IMR-90 (cell line): ENCODE data around the gene PEX14. TPM values are rescaled to one million over a fixed set of nuclear protein-coding genes. Genes with fewer than 3 reads are reported as not detected.
A peak's percentile ranks its signal among the peaks of the same experiment; 100 is the strongest.

Experiments
- ATAC-seq: fragments of 200-7000 bp; cut with Tn5 transposase; 2 replicates; pipeline ENCODE4 v1.9.1; 2020; ENCODE audit warnings: low read depth, mild to moderate bottlenecking, moderate library complexity
- BruUV-seq: library from RNA; stranded (reverse); fragments of 400-500 nt; replicated peaks from 2 replicates; lab custom pipeline; 2021; lab: Mats Ljungman, UMichigan
- CTCF ChIA-PET: fragments of 300-600 bp; formaldehyde crosslinking; extraction: SDS; loops from one replicate; lab custom pipeline; 2021; ENCODE audit warnings: antibody characterized with exemption; lab: Yijun Ruan, JAX
- POLR2A ChIA-PET: fragments of 300-600 bp; sonication (Branson Sonifier 250); formaldehyde crosslinking; loops from one replicate; lab custom pipeline; 2022; ENCODE audit warnings: antibody characterized with exemption; ENCODE audit not compliant: unreplicated experiment; lab: Charles Lee
- DNase-seq: peaks from one replicate; pipeline ENCODE4 v3.0.0; 2013
- H2AFZ ChIP-seq: replicated peaks from 2 replicates; pipeline ENCODE3; 2013; ENCODE audit warnings: low read length, mild to moderate bottlenecking; ENCODE audit not compliant: poor library complexity
- H2AK5ac ChIP-seq: 2 replicates; pipeline ENCODE4 v1.6.1; 2013; ENCODE audit warnings: low read depth, low read length, inconsistent platforms
- H2AK9ac ChIP-seq: replicated peaks from 2 replicates; pipeline ENCODE3; 2013; ENCODE audit warnings: mild to moderate bottlenecking, low read depth, low read length, moderate library complexity; ENCODE audit not compliant: poor library complexity
- H2BK120ac ChIP-seq: 2 replicates; pipeline ENCODE4 v1.6.1; 2013; ENCODE audit warnings: low read depth, low read length, inconsistent platforms
- H2BK15ac ChIP-seq: 3 replicates; pipeline ENCODE4 v1.6.1; 2013; ENCODE audit warnings: low read depth, low read length, inconsistent platforms
- H2BK20ac ChIP-seq: 2 replicates; pipeline ENCODE4 v1.6.1; 2013; ENCODE audit warnings: low read depth, mild to moderate bottlenecking, inconsistent platforms, low read length, moderate library complexity
- H2BK5ac ChIP-seq: 2 replicates; pipeline ENCODE4 v1.6.1; 2013; ENCODE audit warnings: mild to moderate bottlenecking, low read depth, low read length, inconsistent platforms; ENCODE audit not compliant: poor library complexity, severe bottlenecking
- H3K14ac ChIP-seq: replicated peaks from 2 replicates; pipeline ENCODE4 v1.6.1; 2013; ENCODE audit warnings: low read depth, low read length, inconsistent platforms
- H3K18ac ChIP-seq: 2 replicates; pipeline ENCODE4 v1.6.1; 2013; ENCODE audit warnings: low read depth, low read length, control low read depth
- H3K23ac ChIP-seq: 2 replicates; pipeline ENCODE4 v1.6.1; 2013; ENCODE audit warnings: low read depth, low read length, inconsistent platforms
- H3K27ac ChIP-seq: 2 replicates; pipeline ENCODE4 v1.5.1; 2013; ENCODE audit warnings: mild to moderate bottlenecking, control low read depth, low read length; ENCODE audit not compliant: insufficient read depth
- H3K27me3 ChIP-seq: 2 replicates; pipeline ENCODE4 v1.6.1; 2013; ENCODE audit warnings: low read length; ENCODE audit not compliant: control insufficient read depth, insufficient read depth
- H3K36me3 ChIP-seq: 2 replicates; pipeline ENCODE4 v1.6.1; 2013; ENCODE audit warnings: low read length, mixed read lengths; ENCODE audit not compliant: control insufficient read depth, insufficient read depth
- H3K4ac ChIP-seq: 2 replicates; pipeline ENCODE4 v1.6.1; 2013; ENCODE audit warnings: low read depth, low read length, inconsistent platforms
- H3K4me1 ChIP-seq: 2 replicates; pipeline ENCODE4 v1.6.1; 2013; ENCODE audit warnings: low read length, mixed read lengths; ENCODE audit not compliant: control insufficient read depth, insufficient read depth
- H3K4me2 ChIP-seq: 2 replicates; pipeline ENCODE4 v1.6.1; 2013; ENCODE audit warnings: low read depth, mild to moderate bottlenecking, control low read depth, low read length, moderate library complexity
- H3K4me3 ChIP-seq: 2 replicates; pipeline ENCODE4 v1.5.1; 2013; ENCODE audit warnings: low read depth, mild to moderate bottlenecking, control low read depth, low read length, moderate library complexity; ENCODE audit not compliant: insufficient read depth
- H3K56ac ChIP-seq: 2 replicates; pipeline ENCODE4 v1.6.1; 2013; ENCODE audit warnings: low read length, inconsistent platforms; ENCODE audit not compliant: insufficient read depth; ENCODE audit errors: extremely low read depth
- H3K79me1 ChIP-seq, 2 experiments: 2 replicates each; pipeline ENCODE4 v1.6.1; 2013; ENCODE audit warnings: low read length in 2 of 2, inconsistent platforms in 1 of 2, low read depth in 1 of 2
- H3K9ac ChIP-seq: 2 replicates; pipeline ENCODE4 v1.6.1; 2013; ENCODE audit warnings: low read depth, low read length, control low read depth
- H3K9me1 ChIP-seq: 2 replicates; pipeline ENCODE4 v1.6.1; 2013; ENCODE audit warnings: low read length, inconsistent platforms; ENCODE audit not compliant: insufficient read depth
- H3K9me3 ChIP-seq: 2 replicates; pipeline ENCODE4 v1.6.1; 2013; ENCODE audit warnings: low read length; ENCODE audit not compliant: control insufficient read depth, insufficient read depth
- H4K20me1 ChIP-seq: 2 replicates; pipeline ENCODE4 v1.6.1; 2013; ENCODE audit warnings: low read length, inconsistent platforms; ENCODE audit not compliant: insufficient read depth
- H4K5ac ChIP-seq: 2 replicates; pipeline ENCODE4 v1.6.1; 2013; ENCODE audit warnings: mild to moderate bottlenecking, low read depth, low read length, control low read depth
- H4K8ac ChIP-seq, 2 experiments: 2 replicates each; pipeline ENCODE4 v1.6.1; 2013; ENCODE audit warnings: low read depth in 2 of 2, low read length in 2 of 2, control low read depth in 1 of 2, inconsistent platforms in 1 of 2
- H4K91ac ChIP-seq: 2 replicates; pipeline ENCODE4 v1.6.1; 2013; ENCODE audit warnings: low read depth, low read length, inconsistent platforms; ENCODE audit not compliant: insufficient read depth
- BHLHE40 ChIP-seq: fragments of 150-350 bp; IDR thresholded peaks from 2 replicates; pipeline ENCODE4 v1.6.1; 2016; ENCODE audit warnings: mild to moderate bottlenecking, low read depth, low read length
- CEBPB ChIP-seq: IDR thresholded peaks from 2 replicates; pipeline ENCODE4 v1.6.1; 2012; ENCODE audit warnings: low read depth, low read length, improper control_type of control experiment
- CHD1 ChIP-seq: IDR thresholded peaks from 2 replicates; pipeline ENCODE4 v1.6.1; 2012; ENCODE audit warnings: low read depth, low read length, improper control_type of control experiment
- FOS ChIP-seq: fragments of 150-350 bp; IDR thresholded peaks from 2 replicates; pipeline ENCODE4 v1.6.1; 2016; ENCODE audit warnings: low read depth, low read length
- MAFK ChIP-seq: IDR thresholded peaks from 2 replicates; pipeline ENCODE4 v1.6.1; 2012; ENCODE audit warnings: low read depth, low read length, improper control_type of control experiment
- MAZ ChIP-seq: IDR thresholded peaks from 2 replicates; pipeline ENCODE4 v1.6.1; 2012; ENCODE audit warnings: low read depth, mild to moderate bottlenecking, low read length, improper control_type of control experiment, moderate library complexity, borderline replicate concordance
- MXI1 ChIP-seq: IDR thresholded peaks from 2 replicates; pipeline ENCODE4 v1.6.1; 2012; ENCODE audit warnings: low read depth, mild to moderate bottlenecking, low read length, moderate library complexity, borderline replicate concordance
- NFE2L2 ChIP-seq: fragments of 150-350 bp; IDR thresholded peaks from 2 replicates; pipeline ENCODE4 v1.6.1; 2016; ENCODE audit warnings: low read depth, mild to moderate bottlenecking, low read length
- POLR2A ChIP-seq: IDR thresholded peaks from 2 replicates; pipeline ENCODE4 v1.6.1; 2012; ENCODE audit warnings: mild to moderate bottlenecking, low read depth, low read length
- RAD21 ChIP-seq: IDR thresholded peaks from 2 replicates; pipeline ENCODE4 v1.6.1; 2012; ENCODE audit warnings: low read length, improper control_type of control experiment
- RCOR1 ChIP-seq: IDR thresholded peaks from 2 replicates; pipeline ENCODE4 v1.6.1; 2012; ENCODE audit warnings: mild to moderate bottlenecking, low read length, improper control_type of control experiment; ENCODE audit not compliant: insufficient replicate concordance
- RFX5 ChIP-seq: IDR thresholded peaks from 2 replicates; pipeline ENCODE4 v1.8.0; 2012; ENCODE audit warnings: low read depth, mild to moderate bottlenecking, low read length, moderate library complexity
- SMC3 ChIP-seq: fragments of 150-350 bp; IDR thresholded peaks from 2 replicates; pipeline ENCODE4 v1.6.1; 2016; ENCODE audit warnings: low read depth, mild to moderate bottlenecking, antibody characterized with exemption, low read length, moderate library complexity
- WGBS, 2 experiments: methylation state at CpG; one replicate each; pipeline versions ENCODE4 v1.1.5 to v1.1.7; 2013; ENCODE audit warnings: missing lambda C conversion rate in 2 of 2; ENCODE audit not compliant: insufficient read length in 1 of 2; ENCODE audit errors: extremely low coverage in 2 of 2; 5-methylcytosine and 5-hydroxymethylcytosine counted together
- dilution Hi-C: fragments of 300-500 bp; cut with HindIII; formaldehyde crosslinking; loops from one replicate; pipeline ENCODE4 v1.14.3; 2018; ENCODE audit warnings: low sequenced_read_pairs; ENCODE audit not compliant: unreplicated experiment
- in situ Hi-C: fragments of 300-500 bp; cut with MboI; formaldehyde crosslinking; loops from 3 replicates; pipeline ENCODE4 v1.14.3; 2019; ENCODE audit warnings: low sequenced_read_pairs, inconsistent platforms, mixed read lengths
- intact Hi-C: fragments of 100-400 bp; cut with micrococcal nuclease; formaldehyde crosslinking; loops from 2 replicates; pipeline ENCODE4 v1.10.0; 2022
- polyA plus RNA-seq, 3 experiments: library from polyadenylated mRNA; depleted of rRNA; stranded (reverse); fragments of >200 nt; gene quantifications; 2 replicates each; pipeline ENCODE4 v1.2.3, GENCODE V29; 2012; ENCODE audit warnings: low replicate concordance in 1 of 3
- total RNA-seq: library from RNA; depleted of rRNA; stranded (reverse); fragments of >200 nt; gene quantifications from 2 replicates; pipeline ENCODE4 v1.2.3, GENCODE V29; 2012
- TF ChIP-seq, protein P1 (sequence below): fragments of 150-350 bp; IDR thresholded peaks from 2 replicates; pipeline ENCODE4 v1.6.1; 2016; ENCODE audit warnings: low read depth, mild to moderate bottlenecking, low read length, moderate library complexity, borderline replicate concordance
- TF ChIP-seq, protein P2 (sequence below): conservative IDR thresholded peaks from 2 replicates; pipeline ENCODE4 v1.5.1; 2012; ENCODE audit warnings: mild to moderate bottlenecking, low read depth, low read length, improper control_type of control experiment
- TF ChIP-seq, protein P3 (sequence below): fragments of 150-350 bp; IDR thresholded peaks from 2 replicates; pipeline ENCODE4 v1.6.1; 2017; ENCODE audit warnings: mild to moderate bottlenecking, antibody characterized with exemption, low read length, low read depth

Gene PEX14
- total and polyA plus RNA-seq, 2 of the 4 experiments (the other 2 are of a cell fraction), result 9.5 to 22.5 TPM

DNA sequence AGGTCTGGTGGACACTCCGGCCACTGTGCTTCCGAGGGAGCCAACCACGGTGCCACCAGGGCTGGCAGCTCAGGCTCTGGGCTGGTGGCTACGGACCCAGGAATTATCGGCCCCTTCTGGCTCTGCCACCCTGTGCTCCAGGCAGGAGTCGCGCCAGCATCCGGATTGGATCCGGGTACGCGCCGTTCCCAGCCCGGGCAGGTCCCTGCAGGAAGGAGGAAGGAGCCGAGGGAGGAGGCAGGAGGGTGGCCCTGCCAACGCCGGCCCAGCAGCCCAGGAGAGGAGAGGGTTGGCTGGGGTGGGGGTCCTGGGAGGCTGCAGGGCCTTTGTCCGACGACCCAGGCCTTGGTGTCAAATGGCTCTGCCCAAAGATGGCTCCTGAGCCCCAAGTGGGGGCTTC lies 161.2 kb downstream of the PEX14 start:
- H2AK9ac ChIP-seq, result peak overlapping the region; percentile 37
- H4K91ac ChIP-seq, result no peak overlapping the region
- no peak overlapping the region for H2BK15ac ChIP-seq
- in situ Hi-C loops, result no loop called here
- no peak overlapping the region for H3K18ac ChIP-seq
- no peak overlapping the region for H4K8ac ChIP-seq
- no peak overlapping the region for H3K14ac ChIP-seq
- H2BK5ac ChIP-seq, result no peak overlapping the region
- dilution Hi-C loops, result no loop called here
- intact Hi-C loops, result no loop called here
- no peak overlapping the region for H3K4me3 ChIP-seq
- TF ChIP-seq RFX5 (no peak), BHLHE40 (no peak), RAD21 (no peak), FOS (no peak), MAZ (no peak), CHD1 (no peak), SMC3 (no peak), MXI1 (no peak), RCOR1 (no peak), CEBPB (no peak), NFE2L2 (no peak), POLR2A (no peak), MAFK (no peak)
- TF ChIP-seq, protein P1, sequence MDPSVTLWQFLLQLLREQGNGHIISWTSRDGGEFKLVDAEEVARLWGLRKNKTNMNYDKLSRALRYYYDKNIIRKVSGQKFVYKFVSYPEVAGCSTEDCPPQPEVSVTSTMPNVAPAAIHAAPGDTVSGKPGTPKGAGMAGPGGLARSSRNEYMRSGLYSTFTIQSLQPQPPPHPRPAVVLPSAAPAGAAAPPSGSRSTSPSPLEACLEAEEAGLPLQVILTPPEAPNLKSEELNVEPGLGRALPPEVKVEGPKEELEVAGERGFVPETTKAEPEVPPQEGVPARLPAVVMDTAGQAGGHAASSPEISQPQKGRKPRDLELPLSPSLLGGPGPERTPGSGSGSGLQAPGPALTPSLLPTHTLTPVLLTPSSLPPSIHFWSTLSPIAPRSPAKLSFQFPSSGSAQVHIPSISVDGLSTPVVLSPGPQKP, result no peak
- TF ChIP-seq, protein P2, sequence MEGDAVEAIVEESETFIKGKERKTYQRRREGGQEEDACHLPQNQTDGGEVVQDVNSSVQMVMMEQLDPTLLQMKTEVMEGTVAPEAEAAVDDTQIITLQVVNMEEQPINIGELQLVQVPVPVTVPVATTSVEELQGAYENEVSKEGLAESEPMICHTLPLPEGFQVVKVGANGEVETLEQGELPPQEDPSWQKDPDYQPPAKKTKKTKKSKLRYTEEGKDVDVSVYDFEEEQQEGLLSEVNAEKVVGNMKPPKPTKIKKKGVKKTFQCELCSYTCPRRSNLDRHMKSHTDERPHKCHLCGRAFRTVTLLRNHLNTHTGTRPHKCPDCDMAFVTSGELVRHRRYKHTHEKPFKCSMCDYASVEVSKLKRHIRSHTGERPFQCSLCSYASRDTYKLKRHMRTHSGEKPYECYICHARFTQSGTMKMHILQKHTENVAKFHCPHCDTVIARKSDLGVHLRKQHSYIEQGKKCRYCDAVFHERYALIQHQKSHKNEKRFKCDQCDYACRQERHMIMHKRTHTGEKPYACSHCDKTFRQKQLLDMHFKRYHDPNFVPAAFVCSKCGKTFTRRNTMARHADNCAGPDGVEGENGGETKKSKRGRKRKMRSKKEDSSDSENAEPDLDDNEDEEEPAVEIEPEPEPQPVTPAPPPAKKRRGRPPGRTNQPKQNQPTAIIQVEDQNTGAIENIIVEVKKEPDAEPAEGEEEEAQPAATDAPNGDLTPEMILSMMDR, result no peak
- TF ChIP-seq, protein P3, sequence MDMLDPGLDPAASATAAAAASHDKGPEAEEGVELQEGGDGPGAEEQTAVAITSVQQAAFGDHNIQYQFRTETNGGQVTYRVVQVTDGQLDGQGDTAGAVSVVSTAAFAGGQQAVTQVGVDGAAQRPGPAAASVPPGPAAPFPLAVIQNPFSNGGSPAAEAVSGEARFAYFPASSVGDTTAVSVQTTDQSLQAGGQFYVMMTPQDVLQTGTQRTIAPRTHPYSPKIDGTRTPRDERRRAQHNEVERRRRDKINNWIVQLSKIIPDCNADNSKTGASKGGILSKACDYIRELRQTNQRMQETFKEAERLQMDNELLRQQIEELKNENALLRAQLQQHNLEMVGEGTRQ, result no peak
- no peak overlapping the region for H2BK120ac ChIP-seq
- no peak overlapping the region for H2AK5ac ChIP-seq
- no peaks in the 10 kb centered on the region for H3K79me1 ChIP-seq
- no peak overlapping the region for H3K4ac ChIP-seq
- H3K9me3 ChIP-seq, result peaks cover 3% of the 10 kb centered on the region; the same call in 1 of the 2 replicates
- no peaks in the 10 kb centered on the region; the same call in 1 of the 2 replicates for H3K36me3 ChIP-seq
- H3K9ac ChIP-seq, result no peak overlapping the region
- POLR2A ChIA-PET, result no interaction called here
- DNase-seq, result no peak
- peaks cover 2% of the 10 kb centered on the region; the same call in 1 of the 2 replicates for H3K9me1 ChIP-seq
- H2BK20ac ChIP-seq, result no peak overlapping the region
- no peak overlapping the region for H3K56ac ChIP-seq
- no peak for ATAC-seq
- H3K4me1 ChIP-seq, result peaks cover 9% of the 10 kb centered on the region
- H4K5ac ChIP-seq, result no peak overlapping the region
- H3K23ac ChIP-seq, result no peak overlapping the region
- H3K27me3 ChIP-seq, result peaks cover 8% of the 10 kb centered on the region; the same call in 1 of the 2 replicates
- 82% methylated on average over 5 of the region's 18 CpGs; no CpG with 5 or more reads in 1 of the 2 experiments for WGBS, 2 experiments
- CTCF ChIA-PET, result interaction anchor here (0.6 kb wide), 1 partner anchor 152 kb away, joined by 3 read pairs; no protein-coding TSS in a partner anchor
- no peak overlapping the region for H2AFZ ChIP-seq
- H3K27ac ChIP-seq, result no peak overlapping the region
- H4K20me1 ChIP-seq, result no peaks in the 10 kb centered on the region
- no peak overlapping the region for H3K4me2 ChIP-seq
- BruUV-seq, result no TSS peak
